ENCODE data around the gene DTX3. TPM values are rescaled to one million over a fixed set of nuclear protein-coding genes. Genes with fewer than 3 reads are reported as not detected.

The DTX3 gene
- total RNA-seq, 1 experiment from 2014 or later = 18.1 TPM

DNA sequence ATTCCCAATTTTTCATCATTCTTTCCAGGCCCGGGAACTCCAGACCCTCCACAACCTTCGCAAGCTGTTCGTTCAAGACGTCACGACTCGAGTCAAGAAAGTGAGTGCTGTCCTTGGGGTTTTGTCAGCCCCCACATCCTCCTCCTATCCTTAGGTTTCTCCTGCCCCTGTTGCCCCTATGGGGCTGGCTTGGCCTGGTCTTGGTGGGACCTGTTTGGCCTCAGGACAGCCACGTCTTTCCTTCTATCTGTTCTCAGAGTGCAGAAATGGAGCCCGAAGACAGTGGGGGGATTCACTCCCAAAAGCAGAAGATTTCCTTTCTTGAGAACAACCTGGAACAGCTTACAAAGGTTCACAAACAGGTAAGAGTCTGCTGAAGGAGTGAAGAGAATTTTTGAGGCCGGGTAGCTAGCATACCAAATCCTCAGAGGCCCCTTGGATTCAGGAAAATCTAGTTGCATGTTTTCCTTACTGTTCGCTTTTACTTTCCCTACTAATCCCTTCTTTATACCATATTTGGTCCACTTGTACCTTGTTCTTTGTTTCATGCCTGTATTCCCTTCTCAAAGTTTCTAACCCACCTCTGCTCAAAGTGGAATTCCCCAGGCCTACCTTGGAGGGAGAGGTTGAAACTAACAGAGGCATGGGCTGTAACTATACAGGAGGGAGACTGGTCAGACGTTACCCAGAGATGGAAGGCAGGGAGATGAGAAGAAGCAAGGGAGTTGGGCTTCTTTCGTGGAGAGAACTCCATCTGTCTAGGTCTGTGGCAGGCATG lies 26.5 kb upstream of the DTX3 start:
- peaks cover 11% of the 10 kb centered on the region; the same call in 1 of the 2 replicates for H3K27me3 ChIP-seq (ENCODE audit: insufficient read depth, low read depth)
- POLR2A ChIA-PET (ENCODE audit: unreplicated experiment) = no interaction called here
- no peak for DNase-seq
- CTCF ChIA-PET = no interaction called here
- no peaks in the 10 kb centered on the region for H3K4me1 ChIP-seq (replicated peaks; ENCODE audit: insufficient read depth)
- no peaks in the 10 kb centered on the region for H3K79me2 ChIP-seq (ENCODE audit: low read depth)
- no peaks in the 10 kb centered on the region for H4K20me1 ChIP-seq (ENCODE audit: insufficient read depth)
- H3F3A ChIP-seq (ENCODE audit: insufficient read depth, low read depth) = no peaks in the 10 kb centered on the region
- H3K36me3 ChIP-seq (ENCODE audit: low read depth) = no peaks in the 10 kb centered on the region
- BruUV-seq (replicated peaks) = no TSS peak
- intact Hi-C loops (cut with micrococcal nuclease; ENCODE audit: unreplicated experiment) = no loop called here
- no peak overlapping the region for H3K4me2 ChIP-seq
- no peaks in the 10 kb centered on the region for H3K9me2 ChIP-seq (ENCODE audit: insufficient read depth)
- H2AFZ ChIP-seq = no peak overlapping the region
- H3K4me3 ChIP-seq = no peak overlapping the region
- TF ChIP-seq EZH2 (IDR thresholded peaks at IDR 0.05; ENCODE audit: low read depth) = no peak
- TF ChIP-seq, protein P1, sequence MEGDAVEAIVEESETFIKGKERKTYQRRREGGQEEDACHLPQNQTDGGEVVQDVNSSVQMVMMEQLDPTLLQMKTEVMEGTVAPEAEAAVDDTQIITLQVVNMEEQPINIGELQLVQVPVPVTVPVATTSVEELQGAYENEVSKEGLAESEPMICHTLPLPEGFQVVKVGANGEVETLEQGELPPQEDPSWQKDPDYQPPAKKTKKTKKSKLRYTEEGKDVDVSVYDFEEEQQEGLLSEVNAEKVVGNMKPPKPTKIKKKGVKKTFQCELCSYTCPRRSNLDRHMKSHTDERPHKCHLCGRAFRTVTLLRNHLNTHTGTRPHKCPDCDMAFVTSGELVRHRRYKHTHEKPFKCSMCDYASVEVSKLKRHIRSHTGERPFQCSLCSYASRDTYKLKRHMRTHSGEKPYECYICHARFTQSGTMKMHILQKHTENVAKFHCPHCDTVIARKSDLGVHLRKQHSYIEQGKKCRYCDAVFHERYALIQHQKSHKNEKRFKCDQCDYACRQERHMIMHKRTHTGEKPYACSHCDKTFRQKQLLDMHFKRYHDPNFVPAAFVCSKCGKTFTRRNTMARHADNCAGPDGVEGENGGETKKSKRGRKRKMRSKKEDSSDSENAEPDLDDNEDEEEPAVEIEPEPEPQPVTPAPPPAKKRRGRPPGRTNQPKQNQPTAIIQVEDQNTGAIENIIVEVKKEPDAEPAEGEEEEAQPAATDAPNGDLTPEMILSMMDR (conservative IDR thresholded peaks at IDR 0.05) = no peak
- H3K9me3 ChIP-seq (ENCODE audit: insufficient read depth, low read depth) = no peaks in the 10 kb centered on the region
- no peak overlapping the region for H3K27ac ChIP-seq

GRCh38 chr12:57579011-57579410 lies 25.6 kb upstream of the DTX3 start:
- intact Hi-C loops (cut with micrococcal nuclease; ENCODE audit: unreplicated experiment) = no loop called here
- TF ChIP-seq, protein P1 (conservative IDR thresholded peaks at IDR 0.05) = no peak
- no peak for TF ChIP-seq EZH2 (IDR thresholded peaks at IDR 0.05; ENCODE audit: low read depth)
- Histone ChIP-seq H3K4me2 (no peak overlapping the region), H3K36me3 (ENCODE audit: low read depth) (no peaks in the 10 kb centered on the region), H3K27me3 (ENCODE audit: insufficient read depth, low read depth) (peaks cover 11% of the 10 kb centered on the region; the same call in 1 of the 2 replicates), H2AFZ (no peak overlapping the region), H4K20me1 (ENCODE audit: insufficient read depth) (no peaks in the 10 kb centered on the region), H3K27ac (no peak overlapping the region), H3K4me3 (no peak overlapping the region), H3K9me2 (ENCODE audit: insufficient read depth) (no peaks in the 10 kb centered on the region), H3K4me1 (replicated peaks; ENCODE audit: insufficient read depth) (no peaks in the 10 kb centered on the region), H3K79me2 (ENCODE audit: low read depth) (no peaks in the 10 kb centered on the region), H3F3A (ENCODE audit: insufficient read depth, low read depth) (no peaks in the 10 kb centered on the region), H3K9me3 (ENCODE audit: insufficient read depth, low read depth) (no peaks in the 10 kb centered on the region)
- ChIA-PET POLR2A (ENCODE audit: unreplicated experiment) (no interaction called here), CTCF (no interaction called here)
- no peak for DNase-seq
- no TSS peak for BruUV-seq (replicated peaks)

- TF ChIP-seq, protein P1 (conservative IDR thresholded peaks at IDR 0.05) = no peak
- TF ChIP-seq EZH2 (IDR thresholded peaks at IDR 0.05; ENCODE audit: low read depth) = no peak
- no TSS peak for BruUV-seq (replicated peaks)
- intact Hi-C loops (cut with micrococcal nuclease; ENCODE audit: unreplicated experiment) = loop anchor here (5.0 kb wide), 1 partner anchor 327 kb away; no protein-coding TSS in a partner anchor
- H3K9me3 ChIP-seq (ENCODE audit: insufficient read depth, low read depth) = no peaks in the 10 kb centered on the region
- no peak overlapping the region for H3K4me3 ChIP-seq
- no peak overlapping the region for H2AFZ ChIP-seq
- H3K27me3 ChIP-seq (ENCODE audit: insufficient read depth, low read depth) = peaks cover 19% of the 10 kb centered on the region
- no peak for DNase-seq
- no peaks in the 10 kb centered on the region for H3K9me2 ChIP-seq (ENCODE audit: insufficient read depth)
- ChIA-PET CTCF (no interaction called here), POLR2A (ENCODE audit: unreplicated experiment) (no interaction called here)
- H3K27ac ChIP-seq = no peak overlapping the region
- no peaks in the 10 kb centered on the region for H3F3A ChIP-seq (ENCODE audit: insufficient read depth, low read depth)
- H3K36me3 ChIP-seq (ENCODE audit: low read depth) = no peaks in the 10 kb centered on the region
- H3K4me1 ChIP-seq (replicated peaks; ENCODE audit: insufficient read depth) = no peaks in the 10 kb centered on the region
- H3K79me2 ChIP-seq (ENCODE audit: low read depth) = no peaks in the 10 kb centered on the region
- no peak overlapping the region for H3K4me2 ChIP-seq
- no peaks in the 10 kb centered on the region for H4K20me1 ChIP-seq (ENCODE audit: insufficient read depth)
Measured at GRCh38 chr12:57579677-57580465, 24.8 kb upstream of the DTX3 start.

All from PC-9 (cell line).